GM23338 (cell line): ENCODE measurements around the gene TMCC1. TPM values are rescaled to one million over a fixed set of nuclear protein-coding genes. Genes with fewer than 3 reads are reported as not detected.

Experiments
- ATAC-seq: fragments of 200-7000 bp; cut with Tn5 transposase; 3 replicates; pipeline ENCODE4 v1.9.1; 2020
- DNase-seq: peaks from one replicate; pipeline ENCODE4 v3.0.0-alpha.2; 2015; ENCODE audit warnings: low spot score
- H2AFZ ChIP-seq: fragments of 200-600 bp; sonication (generic); 2 replicates; pipeline ENCODE4 v1.8.0; 2016; ENCODE audit warnings: antibody characterized with exemption, mild to moderate bottlenecking, moderate library complexity
- H3F3A ChIP-seq: fragments of 200-600 bp; sonication (generic); replicated peaks from 2 replicates; pipeline ENCODE4 v1.8.0; 2017; ENCODE audit warnings: antibody characterized with exemption, mixed run types, low read depth
- H3K27ac ChIP-seq: fragments of 200-600 bp; sonication (generic); 2 replicates; pipeline ENCODE4 v1.6.1; 2016; ENCODE audit warnings: low read depth
- H3K27me3 ChIP-seq: fragments of 200-600 bp; sonication (generic); 2 replicates; pipeline ENCODE4 v1.8.0; 2016; ENCODE audit warnings: mild to moderate bottlenecking, mixed run types, moderate library complexity; ENCODE audit not compliant: insufficient read depth
- H3K36me3 ChIP-seq: fragments of 200-600 bp; sonication (generic); 2 replicates; pipeline ENCODE4 v1.8.0; 2016; ENCODE audit warnings: mild to moderate bottlenecking; ENCODE audit not compliant: insufficient read depth
- H3K4me1 ChIP-seq: fragments of 200-600 bp; sonication (generic); 2 replicates; pipeline ENCODE4 v1.8.0; 2016; ENCODE audit warnings: mild to moderate bottlenecking, moderate library complexity; ENCODE audit not compliant: insufficient read depth
- H3K4me2 ChIP-seq: fragments of 200-600 bp; sonication (generic); 2 replicates; pipeline ENCODE4 v1.7.1; 2017; ENCODE audit warnings: mixed run types
- H3K4me3 ChIP-seq: fragments of 200-600 bp; sonication (generic); 2 replicates; pipeline ENCODE4 v1.6.1; 2016; ENCODE audit warnings: mixed run types
- H3K79me2 ChIP-seq: fragments of 200-600 bp; sonication (generic); replicated peaks from 2 replicates; pipeline ENCODE4 v1.8.0; 2017; ENCODE audit warnings: mild to moderate bottlenecking; ENCODE audit not compliant: insufficient read depth
- H3K9me2 ChIP-seq: fragments of 200-600 bp; sonication (generic); 2 replicates; pipeline ENCODE4 v1.8.0; 2017; ENCODE audit not compliant: insufficient read depth
- H4K20me1 ChIP-seq: fragments of 200-600 bp; sonication (generic); replicated peaks from 2 replicates; pipeline ENCODE4 v1.8.0; 2017; ENCODE audit warnings: mild to moderate bottlenecking; ENCODE audit not compliant: insufficient read depth
- H3K27ac Mint-ChIP-seq: 2 replicates; pipeline ENCODE4 v1.8.0; 2020; ENCODE audit warnings: inconsistent platforms, mild to moderate bottlenecking, moderate library complexity, mixed read lengths
- H3K27me3 Mint-ChIP-seq: 3 replicates; pipeline ENCODE4 v1.8.0; 2022; ENCODE audit warnings: low read depth, mild to moderate bottlenecking, moderate library complexity, mixed read lengths, inconsistent platforms; ENCODE audit not compliant: insufficient read depth, poor library complexity
- H3K36me3 Mint-ChIP-seq: 3 replicates; pipeline ENCODE4 v1.8.0; 2021; ENCODE audit warnings: low read depth, mild to moderate bottlenecking, inconsistent platforms, moderate library complexity, mixed read lengths
- H3K4me1 Mint-ChIP-seq: 3 replicates; pipeline ENCODE4 v1.8.0; 2020; ENCODE audit warnings: mild to moderate bottlenecking, inconsistent platforms, mixed read lengths
- H3K4me3 Mint-ChIP-seq: 3 replicates; pipeline ENCODE4 v1.8.0; 2021; ENCODE audit warnings: moderate library complexity, mild to moderate bottlenecking, inconsistent platforms, mixed read lengths
- H3K9me3 Mint-ChIP-seq: 3 replicates; pipeline ENCODE4 v1.8.0; 2020; ENCODE audit warnings: moderate library complexity, mild to moderate bottlenecking, inconsistent platforms, mixed read lengths
- CREB1 ChIP-seq: fragments of 250-450 bp; sonication (Bioruptor Pico); IDR thresholded peaks from 2 replicates; pipeline ENCODE4 v1.5.0; 2020; ENCODE audit warnings: low read depth, mild to moderate bottlenecking, moderate library complexity
- EZH2 ChIP-seq: fragments of 200-600 bp; sonication (generic); IDR thresholded peaks from one replicate; pipeline ENCODE4 v1.8.0; 2017; ENCODE audit warnings: antibody characterized with exemption, mild to moderate bottlenecking, low read depth; ENCODE audit not compliant: unreplicated experiment
- EZH2phosphoT487 ChIP-seq: fragments of 200-600 bp; sonication (generic); IDR thresholded peaks from one replicate; pipeline ENCODE4 v1.8.1; 2018; ENCODE audit warnings: antibody characterized with exemption; ENCODE audit not compliant: unreplicated experiment
- POLR2AphosphoS5 ChIP-seq: IDR thresholded peaks from 2 replicates; pipeline ENCODE4 v1.6.1; 2016; ENCODE audit warnings: antibody characterized with exemption, low read depth
- ZNF114 ChIP-seq: fragments of 250-450 bp; sonication (Bioruptor Pico); IDR thresholded peaks from 2 replicates; pipeline ENCODE4 v1.5.0; 2020; ENCODE audit warnings: mild to moderate bottlenecking, moderate library complexity
- ZNF331 ChIP-seq: fragments of 250-450 bp; sonication (Bioruptor Pico); IDR thresholded peaks from 2 replicates; pipeline ENCODE4 v1.5.0; 2020; ENCODE audit warnings: low read depth, mild to moderate bottlenecking, moderate library complexity
- polyA plus RNA-seq: library from polyadenylated mRNA; unstranded; fragments of >200 nt; fragmentation: Nextera tagmentation; extraction: Ambion mirVana; gene quantifications from 2 replicates; pipeline ENCODE4 v1.2.1, GENCODE V29; 2016
- total RNA-seq: library from RNA; depleted of rRNA; stranded (reverse); fragments of >200 nt; shearing (Covaris generic); gene quantifications from 2 replicates; pipeline ENCODE4 v1.2.3, GENCODE V29; 2014
- TF ChIP-seq, protein P1 (sequence below): IDR thresholded peaks from one replicate; pipeline ENCODE4 v1.6.1; 2018; ENCODE audit warnings: antibody characterized with exemption; ENCODE audit not compliant: unreplicated experiment
- TF ChIP-seq, protein P2 (sequence below): IDR thresholded peaks from 2 replicates; pipeline ENCODE4 v1.6.1; 2016; ENCODE audit warnings: antibody characterized with exemption
- TF ChIP-seq, protein P3 (sequence below), 2 experiments: fragments of 200-600 bp in 1 of 2; sonication (generic) in 1 of 2; conservative IDR thresholded peaks; 2 replicates each; pipeline versions ENCODE4 v1.5.1 to v1.6.1; 2016 to 2017; ENCODE audit warnings: antibody characterized with exemption in 2 of 2, low read depth in 2 of 2, mild to moderate bottlenecking in 2 of 2, moderate library complexity in 1 of 2

TMCC1 gene
- total and polyA plus RNA-seq, 2 experiments from 2014 or later, result 8.2 to 18.4 TPM

DNA sequence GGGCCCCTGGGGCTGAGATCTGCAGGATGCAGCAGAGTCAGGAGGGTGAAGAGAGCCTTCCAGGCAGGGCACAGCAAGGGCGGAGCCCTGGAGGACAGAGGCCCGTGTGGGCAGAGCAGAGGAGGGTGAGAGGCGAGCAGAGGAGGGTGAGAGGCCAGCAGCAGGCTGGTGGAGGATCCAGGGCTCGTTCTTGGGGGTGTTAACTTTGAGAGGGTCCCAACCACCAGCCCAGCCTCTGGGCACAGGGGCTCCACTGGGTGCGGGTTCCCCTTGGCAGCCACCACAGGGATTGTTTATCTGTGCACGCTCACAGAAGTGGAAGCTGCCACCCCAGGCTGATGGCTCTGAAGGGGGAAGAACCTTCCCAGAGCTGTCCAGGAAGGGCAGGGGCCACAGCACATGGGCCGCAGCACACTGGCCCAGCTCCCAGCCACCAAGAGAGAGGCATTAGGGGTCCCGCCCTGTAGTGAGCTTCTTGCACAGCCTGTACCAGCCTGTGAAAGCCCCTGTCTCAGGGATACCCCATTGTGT lies 277.7 kb downstream of the TMCC1 start:
- no peak for ATAC-seq
- Histone ChIP-seq H2AFZ (no peak overlapping the region), H3K36me3 (no peaks in the 10 kb centered on the region), H3K4me3 (no peak overlapping the region), H3F3A (no peaks in the 10 kb centered on the region), H3K27me3 (no peaks in the 10 kb centered on the region), H3K4me2 (no peak overlapping the region), H3K79me2 (no peaks in the 10 kb centered on the region), H3K27ac (no peak overlapping the region), H3K9me2 (no peaks in the 10 kb centered on the region), H4K20me1 (no peaks in the 10 kb centered on the region), H3K4me1 (peaks cover 11% of the 10 kb centered on the region; the same call in 1 of the 2 replicates)
- DNase-seq, result no peak
- Mint-ChIP-seq H3K27me3 (peaks cover 14% of the 10 kb centered on the region), H3K4me1 (peaks cover 16% of the 10 kb centered on the region), H3K27ac (no peak overlapping the region), H3K36me3 (no peaks in the 10 kb centered on the region), H3K4me3 (no peak overlapping the region), H3K9me3 (no peaks in the 10 kb centered on the region; the same call in 2 of the 3 replicates)
- TF ChIP-seq, protein P1, sequence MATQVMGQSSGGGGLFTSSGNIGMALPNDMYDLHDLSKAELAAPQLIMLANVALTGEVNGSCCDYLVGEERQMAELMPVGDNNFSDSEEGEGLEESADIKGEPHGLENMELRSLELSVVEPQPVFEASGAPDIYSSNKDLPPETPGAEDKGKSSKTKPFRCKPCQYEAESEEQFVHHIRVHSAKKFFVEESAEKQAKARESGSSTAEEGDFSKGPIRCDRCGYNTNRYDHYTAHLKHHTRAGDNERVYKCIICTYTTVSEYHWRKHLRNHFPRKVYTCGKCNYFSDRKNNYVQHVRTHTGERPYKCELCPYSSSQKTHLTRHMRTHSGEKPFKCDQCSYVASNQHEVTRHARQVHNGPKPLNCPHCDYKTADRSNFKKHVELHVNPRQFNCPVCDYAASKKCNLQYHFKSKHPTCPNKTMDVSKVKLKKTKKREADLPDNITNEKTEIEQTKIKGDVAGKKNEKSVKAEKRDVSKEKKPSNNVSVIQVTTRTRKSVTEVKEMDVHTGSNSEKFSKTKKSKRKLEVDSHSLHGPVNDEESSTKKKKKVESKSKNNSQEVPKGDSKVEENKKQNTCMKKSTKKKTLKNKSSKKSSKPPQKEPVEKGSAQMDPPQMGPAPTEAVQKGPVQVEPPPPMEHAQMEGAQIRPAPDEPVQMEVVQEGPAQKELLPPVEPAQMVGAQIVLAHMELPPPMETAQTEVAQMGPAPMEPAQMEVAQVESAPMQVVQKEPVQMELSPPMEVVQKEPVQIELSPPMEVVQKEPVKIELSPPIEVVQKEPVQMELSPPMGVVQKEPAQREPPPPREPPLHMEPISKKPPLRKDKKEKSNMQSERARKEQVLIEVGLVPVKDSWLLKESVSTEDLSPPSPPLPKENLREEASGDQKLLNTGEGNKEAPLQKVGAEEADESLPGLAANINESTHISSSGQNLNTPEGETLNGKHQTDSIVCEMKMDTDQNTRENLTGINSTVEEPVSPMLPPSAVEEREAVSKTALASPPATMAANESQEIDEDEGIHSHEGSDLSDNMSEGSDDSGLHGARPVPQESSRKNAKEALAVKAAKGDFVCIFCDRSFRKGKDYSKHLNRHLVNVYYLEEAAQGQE, result no peak
- TF ChIP-seq ZNF114 (CRISPR knock-in tag), result no peak
- TF ChIP-seq, protein P2, sequence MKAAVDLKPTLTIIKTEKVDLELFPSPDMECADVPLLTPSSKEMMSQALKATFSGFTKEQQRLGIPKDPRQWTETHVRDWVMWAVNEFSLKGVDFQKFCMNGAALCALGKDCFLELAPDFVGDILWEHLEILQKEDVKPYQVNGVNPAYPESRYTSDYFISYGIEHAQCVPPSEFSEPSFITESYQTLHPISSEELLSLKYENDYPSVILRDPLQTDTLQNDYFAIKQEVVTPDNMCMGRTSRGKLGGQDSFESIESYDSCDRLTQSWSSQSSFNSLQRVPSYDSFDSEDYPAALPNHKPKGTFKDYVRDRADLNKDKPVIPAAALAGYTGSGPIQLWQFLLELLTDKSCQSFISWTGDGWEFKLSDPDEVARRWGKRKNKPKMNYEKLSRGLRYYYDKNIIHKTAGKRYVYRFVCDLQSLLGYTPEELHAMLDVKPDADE, result no peak
- TF ChIP-seq, protein P3, sequence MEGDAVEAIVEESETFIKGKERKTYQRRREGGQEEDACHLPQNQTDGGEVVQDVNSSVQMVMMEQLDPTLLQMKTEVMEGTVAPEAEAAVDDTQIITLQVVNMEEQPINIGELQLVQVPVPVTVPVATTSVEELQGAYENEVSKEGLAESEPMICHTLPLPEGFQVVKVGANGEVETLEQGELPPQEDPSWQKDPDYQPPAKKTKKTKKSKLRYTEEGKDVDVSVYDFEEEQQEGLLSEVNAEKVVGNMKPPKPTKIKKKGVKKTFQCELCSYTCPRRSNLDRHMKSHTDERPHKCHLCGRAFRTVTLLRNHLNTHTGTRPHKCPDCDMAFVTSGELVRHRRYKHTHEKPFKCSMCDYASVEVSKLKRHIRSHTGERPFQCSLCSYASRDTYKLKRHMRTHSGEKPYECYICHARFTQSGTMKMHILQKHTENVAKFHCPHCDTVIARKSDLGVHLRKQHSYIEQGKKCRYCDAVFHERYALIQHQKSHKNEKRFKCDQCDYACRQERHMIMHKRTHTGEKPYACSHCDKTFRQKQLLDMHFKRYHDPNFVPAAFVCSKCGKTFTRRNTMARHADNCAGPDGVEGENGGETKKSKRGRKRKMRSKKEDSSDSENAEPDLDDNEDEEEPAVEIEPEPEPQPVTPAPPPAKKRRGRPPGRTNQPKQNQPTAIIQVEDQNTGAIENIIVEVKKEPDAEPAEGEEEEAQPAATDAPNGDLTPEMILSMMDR (conservative IDR thresholded peaks at IDR 0.05; ENCODE audit: low read depth in 2 of 2), result no peak
- no peak for TF ChIP-seq EZH2phosphoT487
- TF ChIP-seq ZNF331 (CRISPR knock-in tag), result no peak

DNA sequence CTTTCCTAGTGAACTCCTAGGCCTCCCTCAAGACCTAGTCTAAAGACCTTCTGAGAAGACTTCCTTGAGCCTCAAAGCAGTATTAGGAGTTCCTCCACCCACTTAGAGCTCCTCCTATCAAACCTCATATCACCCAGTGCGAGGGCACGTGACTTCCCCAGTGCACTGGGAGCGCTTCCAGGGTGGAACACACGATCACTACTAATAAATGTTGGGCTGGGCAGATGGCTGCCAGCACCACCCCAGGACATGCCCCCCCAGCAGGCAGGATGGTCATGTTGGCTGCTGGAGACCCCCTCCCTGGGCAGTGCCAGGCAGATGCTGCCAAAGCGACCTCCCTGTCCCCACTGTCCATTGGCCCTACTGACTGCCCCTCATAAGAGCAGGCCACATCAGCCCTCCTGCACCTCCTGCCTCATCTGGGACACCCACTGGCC lies 278.6 kb downstream of the TMCC1 start:
- Histone ChIP-seq H2AFZ (no peak overlapping the region), H3K4me1 (peaks cover 11% of the 10 kb centered on the region; the same call in 1 of the 2 replicates), H3K27me3 (no peaks in the 10 kb centered on the region), H3F3A (no peaks in the 10 kb centered on the region; the same call in 1 of the 2 replicates), H3K4me3 (no peak overlapping the region), H3K79me2 (no peaks in the 10 kb centered on the region), H3K4me2 (no peak overlapping the region), H3K27ac (no peak overlapping the region), H3K36me3 (no peaks in the 10 kb centered on the region), H3K9me2 (no peaks in the 10 kb centered on the region), H4K20me1 (no peaks in the 10 kb centered on the region)
- DNase-seq (no peak), ATAC-seq (no peak)
- H3K4me1 Mint-ChIP-seq, result peaks cover 18% of the 10 kb centered on the region
- H3K27me3 Mint-ChIP-seq, result peaks cover 14% of the 10 kb centered on the region
- no peak overlapping the region for H3K4me3 Mint-ChIP-seq
- H3K9me3 Mint-ChIP-seq, result no peaks in the 10 kb centered on the region; the same call in 2 of the 3 replicates
- no peaks in the 10 kb centered on the region for H3K36me3 Mint-ChIP-seq
- H3K27ac Mint-ChIP-seq, result no peak overlapping the region
- TF ChIP-seq ZNF331 (CRISPR knock-in tag) (no peak), EZH2 (no peak), POLR2AphosphoS5 (no peak), CREB1 (no peak)
- TF ChIP-seq, protein P2, result no peak
- TF ChIP-seq, protein P1, result no peak
